Measurements from ENCODE around the gene PSEN2. TPM values are rescaled to one million over a fixed set of nuclear protein-coding genes. Genes with fewer than 3 reads are reported as not detected.

Gene PSEN2
- total and polyA plus RNA-seq, 2 experiments from 2014 or later, result 12.9 to 14.3 TPM

DNA sequence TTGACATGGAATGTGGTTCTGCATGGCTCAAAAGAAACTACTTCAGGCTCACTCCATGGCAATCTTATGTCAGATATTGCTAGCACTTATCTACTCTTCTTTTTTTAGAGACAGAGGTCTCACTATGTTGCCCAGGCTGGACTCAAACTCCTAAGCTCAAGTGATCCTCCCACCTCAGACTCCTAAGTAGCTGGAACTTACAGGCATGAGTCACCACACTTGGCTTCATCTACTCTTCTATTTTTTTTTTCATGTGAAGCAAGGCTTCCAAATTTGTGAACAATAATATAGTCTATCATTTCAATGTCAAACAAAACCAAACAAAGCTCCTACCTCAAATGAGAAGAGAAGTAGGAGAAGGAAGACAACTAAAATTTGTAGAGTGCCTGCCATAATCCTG lies 7.5 kb upstream of the PSEN2 start:
- Histone ChIP-seq H3K9me3 (ENCODE audit: low read depth) (no peaks in the 10 kb centered on the region), H3K4me2 (no peak overlapping the region), H3K27ac (no peak overlapping the region), H3K9me2 (replicated peaks; ENCODE audit: insufficient read depth) (no peaks in the 10 kb centered on the region), H3K27me3 (no peaks in the 10 kb centered on the region), H3K79me2 (no peaks in the 10 kb centered on the region), H3K4me3 (no peak overlapping the region), H2AFZ (no peak overlapping the region), H3K4me1 (ENCODE audit: insufficient read depth) (peaks cover 3% of the 10 kb centered on the region), H4K20me1 (ENCODE audit: insufficient read depth, poor library complexity, severe bottlenecking) (no peaks in the 10 kb centered on the region), H3K36me3 (replicated peaks; ENCODE audit: insufficient read depth, low read depth) (no peaks in the 10 kb centered on the region)
- no peak for DNase-seq (ENCODE audit: low spot score)
- TF ChIP-seq EZH2phosphoT487 (IDR thresholded peaks at IDR 0.05; ENCODE audit: low read depth, severe bottlenecking, unreplicated experiment), result no peak
- TF ChIP-seq, protein P1, sequence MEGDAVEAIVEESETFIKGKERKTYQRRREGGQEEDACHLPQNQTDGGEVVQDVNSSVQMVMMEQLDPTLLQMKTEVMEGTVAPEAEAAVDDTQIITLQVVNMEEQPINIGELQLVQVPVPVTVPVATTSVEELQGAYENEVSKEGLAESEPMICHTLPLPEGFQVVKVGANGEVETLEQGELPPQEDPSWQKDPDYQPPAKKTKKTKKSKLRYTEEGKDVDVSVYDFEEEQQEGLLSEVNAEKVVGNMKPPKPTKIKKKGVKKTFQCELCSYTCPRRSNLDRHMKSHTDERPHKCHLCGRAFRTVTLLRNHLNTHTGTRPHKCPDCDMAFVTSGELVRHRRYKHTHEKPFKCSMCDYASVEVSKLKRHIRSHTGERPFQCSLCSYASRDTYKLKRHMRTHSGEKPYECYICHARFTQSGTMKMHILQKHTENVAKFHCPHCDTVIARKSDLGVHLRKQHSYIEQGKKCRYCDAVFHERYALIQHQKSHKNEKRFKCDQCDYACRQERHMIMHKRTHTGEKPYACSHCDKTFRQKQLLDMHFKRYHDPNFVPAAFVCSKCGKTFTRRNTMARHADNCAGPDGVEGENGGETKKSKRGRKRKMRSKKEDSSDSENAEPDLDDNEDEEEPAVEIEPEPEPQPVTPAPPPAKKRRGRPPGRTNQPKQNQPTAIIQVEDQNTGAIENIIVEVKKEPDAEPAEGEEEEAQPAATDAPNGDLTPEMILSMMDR (IDR thresholded peaks at IDR 0.05; ENCODE audit: poor library complexity), result no peak
- TF ChIP-seq EZH2 (IDR thresholded peaks at IDR 0.05; ENCODE audit: borderline replicate concordance), result no peak

DNA sequence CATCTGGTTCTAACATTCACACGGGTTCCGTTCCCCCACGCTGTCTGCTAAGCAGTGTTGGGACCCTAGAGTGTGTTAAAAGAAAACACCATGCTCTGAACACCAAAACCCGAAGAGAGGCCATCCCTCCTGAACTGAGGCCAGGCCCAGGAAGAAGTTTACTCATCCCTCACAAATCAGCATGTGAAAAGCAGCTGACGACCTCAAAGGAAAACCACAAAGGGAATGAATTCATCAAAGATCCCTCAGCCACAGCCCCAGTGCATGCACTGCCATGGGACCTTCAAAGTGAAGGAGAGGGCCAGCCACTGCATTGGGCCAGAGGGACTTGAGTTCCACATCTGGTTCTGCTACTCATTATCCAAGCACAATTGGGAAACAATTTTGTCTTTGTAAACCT lies 7.0 kb upstream of the PSEN2 start:
- Histone ChIP-seq H2AFZ (no peak overlapping the region), H3K79me2 (no peaks in the 10 kb centered on the region), H3K9me2 (replicated peaks; ENCODE audit: insufficient read depth) (no peaks in the 10 kb centered on the region), H3K27ac (no peak overlapping the region), H3K36me3 (replicated peaks; ENCODE audit: insufficient read depth, low read depth) (no peaks in the 10 kb centered on the region), H4K20me1 (ENCODE audit: insufficient read depth, poor library complexity, severe bottlenecking) (no peaks in the 10 kb centered on the region), H3K4me3 (no peak overlapping the region), H3K27me3 (no peaks in the 10 kb centered on the region), H3K4me2 (no peak overlapping the region), H3K4me1 (ENCODE audit: insufficient read depth) (peaks cover 3% of the 10 kb centered on the region), H3K9me3 (ENCODE audit: low read depth) (no peaks in the 10 kb centered on the region)
- TF ChIP-seq EZH2 (IDR thresholded peaks at IDR 0.05; ENCODE audit: borderline replicate concordance), result no peak
- DNase-seq (ENCODE audit: low spot score), result no peak
- 66% methylated on average over 5 of the region's 5 CpGs for WGBS (ENCODE audit: low lambda C conversion rate, missing lambda C conversion rate)

DNA sequence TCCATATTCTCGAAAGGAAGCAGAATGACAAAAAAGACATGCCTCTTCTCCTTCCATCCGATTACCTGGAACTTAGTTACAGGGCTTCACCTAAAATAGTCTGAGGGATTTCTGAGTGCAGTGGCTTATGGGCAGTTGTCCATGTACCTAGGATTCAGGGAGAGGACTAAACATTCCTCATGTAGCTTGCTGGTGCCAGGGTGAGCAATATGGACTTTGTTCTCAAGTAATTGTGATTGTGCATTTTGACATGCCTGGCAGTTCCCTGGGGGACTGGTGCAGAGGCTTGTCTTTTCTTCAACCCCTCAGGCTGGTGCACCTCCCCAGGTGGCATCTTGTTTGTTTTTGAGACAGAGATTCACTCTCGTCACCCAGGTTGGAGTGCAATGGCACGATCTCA lies 6.1 kb upstream of the PSEN2 start:
- Histone ChIP-seq H3K27me3 (no peaks in the 10 kb centered on the region), H2AFZ (no peak overlapping the region), H3K4me3 (no peak overlapping the region), H3K9me3 (ENCODE audit: low read depth) (no peaks in the 10 kb centered on the region), H3K79me2 (no peaks in the 10 kb centered on the region), H3K4me1 (ENCODE audit: insufficient read depth) (peaks cover 3% of the 10 kb centered on the region), H4K20me1 (ENCODE audit: insufficient read depth, poor library complexity, severe bottlenecking) (no peaks in the 10 kb centered on the region), H3K9me2 (replicated peaks; ENCODE audit: insufficient read depth) (no peaks in the 10 kb centered on the region), H3K36me3 (replicated peaks; ENCODE audit: insufficient read depth, low read depth) (no peaks in the 10 kb centered on the region), H3K4me2 (no peak overlapping the region), H3K27ac (no peak overlapping the region)
- WGBS (ENCODE audit: low lambda C conversion rate, missing lambda C conversion rate), result 91% methylated on average over 4 of the region's 4 CpGs
- peak; percentile 20 for DNase-seq (ENCODE audit: low spot score)
- TF ChIP-seq EZH2phosphoT487 (IDR thresholded peaks at IDR 0.05; ENCODE audit: low read depth, severe bottlenecking, unreplicated experiment) (no peak), EZH2 (IDR thresholded peaks at IDR 0.05; ENCODE audit: borderline replicate concordance) (no peak)
- TF ChIP-seq, protein P1 (IDR thresholded peaks at IDR 0.05; ENCODE audit: poor library complexity), result no peak

DNA sequence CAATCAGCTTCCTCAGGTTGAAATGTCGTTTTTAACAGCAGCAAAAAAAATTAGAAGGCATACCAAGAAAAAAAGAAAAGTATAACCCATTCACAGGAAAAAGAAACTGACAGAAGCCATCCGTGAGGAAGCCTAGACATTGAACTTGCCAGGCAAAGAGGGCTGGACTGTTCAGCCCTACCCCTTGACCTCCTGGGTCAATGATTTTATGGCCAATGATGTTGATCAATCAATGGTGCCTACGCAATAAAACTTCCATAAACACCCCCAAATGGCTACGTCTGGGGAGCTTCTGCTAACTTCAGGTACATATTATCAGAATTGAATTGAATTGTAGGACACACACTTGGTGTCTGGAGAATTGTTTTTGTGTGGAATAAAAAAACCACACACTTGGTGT lies 4.8 kb upstream of the PSEN2 start:
- no peaks in the 10 kb centered on the region for H3K79me2 ChIP-seq
- no peaks in the 10 kb centered on the region for H3K27me3 ChIP-seq
- 69% methylated on average over 4 of the region's 4 CpGs for WGBS (ENCODE audit: low lambda C conversion rate, missing lambda C conversion rate)
- H3K36me3 ChIP-seq (replicated peaks; ENCODE audit: insufficient read depth, low read depth), result no peaks in the 10 kb centered on the region
- H3K9me3 ChIP-seq (ENCODE audit: low read depth), result no peaks in the 10 kb centered on the region
- H3K4me3 ChIP-seq, result no peak overlapping the region
- H3K27ac ChIP-seq, result no peak overlapping the region
- no peak for TF ChIP-seq EZH2phosphoT487 (IDR thresholded peaks at IDR 0.05; ENCODE audit: low read depth, severe bottlenecking, unreplicated experiment)
- TF ChIP-seq EZH2 (IDR thresholded peaks at IDR 0.05; ENCODE audit: borderline replicate concordance), result no peak
- TF ChIP-seq, protein P1 (IDR thresholded peaks at IDR 0.05; ENCODE audit: poor library complexity), result no peak
- no peaks in the 10 kb centered on the region for H4K20me1 ChIP-seq (ENCODE audit: insufficient read depth, poor library complexity, severe bottlenecking)
- no peak for DNase-seq (ENCODE audit: low spot score)
- H3K4me2 ChIP-seq, result no peak overlapping the region
- H3K9me2 ChIP-seq (replicated peaks; ENCODE audit: insufficient read depth), result no peaks in the 10 kb centered on the region
- peaks cover 3% of the 10 kb centered on the region for H3K4me1 ChIP-seq (ENCODE audit: insufficient read depth)
- H2AFZ ChIP-seq, result no peak overlapping the region

Measured in hepatocyte (in vitro differentiated cells).